ENCODE data around the gene RRP1.
"Not testable (repeated sequence)": the region's sequence is repeated elsewhere in the genome, so short reads cannot be mapped to it uniquely, and the experiment has no call there.

DNA sequence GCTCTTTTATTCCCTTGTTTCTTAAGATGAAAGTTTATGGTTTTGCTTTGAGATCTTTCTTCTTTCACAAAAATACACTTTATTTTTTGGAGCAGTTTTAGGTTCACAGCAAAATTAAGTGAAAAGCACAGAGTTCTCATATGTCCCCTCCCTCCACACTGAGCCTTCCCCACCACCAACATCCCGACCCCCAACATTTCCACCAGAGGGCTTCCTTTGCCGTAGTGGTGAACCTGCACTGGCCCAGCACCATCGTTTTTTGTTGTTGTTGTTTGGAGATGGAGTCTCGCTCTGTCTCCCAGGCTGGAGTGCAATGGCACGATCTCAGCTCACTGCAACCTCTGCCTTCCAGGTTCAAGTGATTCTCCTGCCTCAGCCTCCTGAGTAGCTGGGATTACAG, 55.5 kb downstream of the RRP1 start:
- TF ChIP-seq, protein P1, sequence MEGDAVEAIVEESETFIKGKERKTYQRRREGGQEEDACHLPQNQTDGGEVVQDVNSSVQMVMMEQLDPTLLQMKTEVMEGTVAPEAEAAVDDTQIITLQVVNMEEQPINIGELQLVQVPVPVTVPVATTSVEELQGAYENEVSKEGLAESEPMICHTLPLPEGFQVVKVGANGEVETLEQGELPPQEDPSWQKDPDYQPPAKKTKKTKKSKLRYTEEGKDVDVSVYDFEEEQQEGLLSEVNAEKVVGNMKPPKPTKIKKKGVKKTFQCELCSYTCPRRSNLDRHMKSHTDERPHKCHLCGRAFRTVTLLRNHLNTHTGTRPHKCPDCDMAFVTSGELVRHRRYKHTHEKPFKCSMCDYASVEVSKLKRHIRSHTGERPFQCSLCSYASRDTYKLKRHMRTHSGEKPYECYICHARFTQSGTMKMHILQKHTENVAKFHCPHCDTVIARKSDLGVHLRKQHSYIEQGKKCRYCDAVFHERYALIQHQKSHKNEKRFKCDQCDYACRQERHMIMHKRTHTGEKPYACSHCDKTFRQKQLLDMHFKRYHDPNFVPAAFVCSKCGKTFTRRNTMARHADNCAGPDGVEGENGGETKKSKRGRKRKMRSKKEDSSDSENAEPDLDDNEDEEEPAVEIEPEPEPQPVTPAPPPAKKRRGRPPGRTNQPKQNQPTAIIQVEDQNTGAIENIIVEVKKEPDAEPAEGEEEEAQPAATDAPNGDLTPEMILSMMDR (IDR thresholded peaks at IDR 0.05; ENCODE audit: low read length), result not testable (repeated sequence)
- not testable (repeated sequence) for TF ChIP-seq EZH2 (IDR thresholded peaks at IDR 0.05; ENCODE audit: borderline replicate concordance, low read length)

All from OCI-LY1 (cell line).